ENCODE results near the gene GPANK1.

The GPANK1 gene

GRCh38 chr6:31621320-31621939 lies 43.4 kb downstream of the GPANK1 start:
- DNase-seq (ENCODE audit: low read depth in 4 of 4, low spot score in 1 of 4), result no peak

GRCh38 chr6:31620586-31621319 lies 44.0 kb downstream of the GPANK1 start, which contains the start of gene PRRC2A:
Gene PRRC2A (plus strand): TSS chr6:31620715. CDS start chr6:31622790, 2,075 bp downstream.
- DNase-seq (ENCODE audit: low read depth in 4 of 4, low spot score in 1 of 4), result peak; percentile 90 to 96 (median 94)

DNA sequence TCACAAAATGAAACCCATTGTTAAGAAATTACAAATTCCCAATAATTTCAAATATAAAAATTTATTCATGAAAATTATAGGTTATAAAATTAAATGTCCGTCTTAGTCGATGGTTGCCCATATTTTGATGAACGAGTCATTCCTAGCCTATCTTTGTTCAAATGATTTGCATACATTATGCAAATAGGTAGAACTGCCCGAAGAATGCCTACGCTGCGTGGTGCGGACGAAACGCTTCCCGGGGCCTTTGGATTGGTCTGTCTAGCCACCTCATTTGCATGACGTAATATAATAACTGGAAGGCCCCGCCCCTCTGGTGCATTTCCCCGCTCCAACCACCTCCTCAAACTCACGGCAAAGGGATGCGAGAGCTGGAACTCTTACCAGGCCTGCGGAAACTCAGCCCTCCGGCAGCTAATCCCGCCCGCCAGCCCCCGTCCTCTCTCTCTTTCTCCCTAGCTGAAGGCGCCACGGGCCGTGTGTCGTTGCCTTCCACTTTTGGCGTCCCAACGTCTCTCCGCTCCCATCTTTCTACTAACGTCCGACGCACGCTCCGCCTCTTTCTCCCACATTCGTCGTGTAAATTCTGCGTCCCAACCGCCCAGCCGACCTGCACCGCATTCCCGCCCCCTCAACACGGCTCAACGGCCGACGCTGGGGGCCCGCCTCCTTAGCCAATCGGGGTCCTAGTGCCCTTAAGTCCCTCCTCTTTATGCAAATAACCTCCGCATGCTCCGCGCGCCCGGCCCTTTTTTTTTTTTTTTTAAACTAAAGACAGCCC lies 44.8 kb downstream of the GPANK1 start:
- DNase-seq (ENCODE audit: low read depth in 4 of 4, low spot score in 1 of 4), result peak; percentile 84 to 96 (median 88)

GRCh38 chr6:31617010-31617409 lies 47.8 kb downstream of the GPANK1 start:
- no peak for DNase-seq (ENCODE audit: low read depth in 4 of 4, low spot score in 1 of 4)

GRCh38 chr6:31615748-31616147 lies 49.0 kb downstream of the GPANK1 start:
- no peak for DNase-seq (ENCODE audit: low read depth in 4 of 4, low spot score in 1 of 4)

GRCh38 chr6:31614684-31615578 lies 49.9 kb downstream of the GPANK1 start, which contains the start of gene AIF1:
Gene AIF1 (plus strand): TSS chr6:31615234. CDS start chr6:31615330, 96 bp downstream.
- no peak for DNase-seq (ENCODE audit: low read depth in 4 of 4, low spot score in 1 of 4)

- no peak for DNase-seq (ENCODE audit: low read depth in 4 of 4, low spot score in 1 of 4)
Observed at GRCh38 chr6:31614075-31614619, 50.6 kb downstream of the GPANK1 start.

Data from stimulated activated CD4-positive, alpha-beta T cell treated with anti-CD3 and anti-CD28 coated beads, Interleukin-1b, Interleukin-23, amount 100 ng/mL, for 24 hours (primary cell).